CD14-positive monocyte (primary cell): ENCODE measurements around the gene KCNJ16. TPM values are rescaled to one million over a fixed set of nuclear protein-coding genes. Genes with fewer than 3 reads are reported as not detected.

Experiments
- DNase-seq, 3 donors: peaks; one replicate each; pipeline ENCODE4 v3.0.0-alpha.2; 2011 to 2022
- H2AFZ ChIP-seq: 2 replicates; pipeline ENCODE4 v1.6.0; 2012; ENCODE audit warnings: mild to moderate bottlenecking, low read depth, low read length, inconsistent platforms; ENCODE audit not compliant: insufficient read depth, poor library complexity, severe bottlenecking
- H3K27ac ChIP-seq, 2 donors: 1 replicate in 1 of 2; 2 replicates in 1 of 2; pipeline ENCODE4 v1.5.1; 2012 to 2013; ENCODE audit warnings: low read length in 2 of 2, control low read depth in 1 of 2, inconsistent platforms in 1 of 2, low read depth in 1 of 2, mild to moderate bottlenecking in 1 of 2
- H3K27me3 ChIP-seq, 2 donors: one replicate each; pipeline versions ENCODE4 v1.6.0 to v1.6.1; 2011 to 2013; ENCODE audit warnings: low read length in 2 of 2; ENCODE audit not compliant: control insufficient read depth in 2 of 2, insufficient read depth in 2 of 2
- H3K36me3 ChIP-seq, 2 donors: replicated peaks in 1 of 2; 1 replicate in 1 of 2; 2 replicates in 1 of 2; pipeline versions ENCODE4 v1.5.1 to v1.6.1; 2012 to 2013; ENCODE audit warnings: low read length in 2 of 2, control low read depth in 1 of 2, inconsistent platforms in 1 of 2, mild to moderate bottlenecking in 1 of 2; ENCODE audit not compliant: insufficient read depth in 2 of 2, control insufficient read depth in 1 of 2
- H3K4me1 ChIP-seq, 2 donors: 1 replicate in 1 of 2; 2 replicates in 1 of 2; pipeline versions ENCODE4 v1.5.1 to v1.6.1; 2012 to 2013; ENCODE audit warnings: low read length in 2 of 2, control low read depth in 1 of 2, inconsistent platforms in 1 of 2, mild to moderate bottlenecking in 1 of 2, moderate library complexity in 1 of 2; ENCODE audit not compliant: insufficient read depth in 2 of 2, control insufficient read depth in 1 of 2
- H3K4me2 ChIP-seq: replicated peaks from 2 replicates; pipeline ENCODE3; 2012; ENCODE audit warnings: low read length, moderate library complexity, mild to moderate bottlenecking; ENCODE audit not compliant: poor library complexity, severe bottlenecking; ENCODE audit errors: extremely low read depth
- H3K4me3 ChIP-seq, 3 experiments: fragments of 200-600 bp in 1 of 3; sonication (generic) in 1 of 3; replicated peaks in 1 of 3; 1 replicate in 2 of 3; 2 replicates in 1 of 3; pipeline ENCODE4 v1.5.1; 2011 to 2013; ENCODE audit warnings: low read length in 3 of 3, mild to moderate bottlenecking in 3 of 3, control low read depth in 2 of 3, low read depth in 2 of 3, inconsistent platforms in 1 of 3, moderate library complexity in 1 of 3
- H3K79me2 ChIP-seq: 2 replicates; pipeline ENCODE4 v1.6.0; 2012; ENCODE audit warnings: mild to moderate bottlenecking, control low read depth, inconsistent platforms, low read length, moderate library complexity; ENCODE audit not compliant: insufficient read depth
- H3K9ac ChIP-seq: 2 replicates; pipeline ENCODE4 v1.6.0; 2017; ENCODE audit warnings: low read length, mild to moderate bottlenecking; ENCODE audit not compliant: insufficient read depth, poor library complexity, severe bottlenecking
- H3K9me3 ChIP-seq, 2 donors: replicated peaks in 1 of 2; 1 replicate in 1 of 2; 2 replicates in 1 of 2; pipeline versions ENCODE4 v1.5.1 to v1.6.1; 2012 to 2013; ENCODE audit warnings: low read length in 2 of 2, control low read depth in 1 of 2; ENCODE audit not compliant: control insufficient read depth in 1 of 2, insufficient read depth in 1 of 2
- H4K20me1 ChIP-seq: 2 replicates; pipeline ENCODE4 v1.6.0; 2012; ENCODE audit warnings: mild to moderate bottlenecking, low read length, control low read depth, moderate library complexity; ENCODE audit not compliant: insufficient read depth
- H3K27ac Mint-ChIP-seq, 7 donors: one replicate each; pipeline ENCODE4 v1.8.0; 2020; ENCODE audit warnings: mild to moderate bottlenecking in 7 of 7, mixed read lengths in 7 of 7, moderate library complexity in 6 of 7, inconsistent platforms in 2 of 7
- H3K27me3 Mint-ChIP-seq, 3 donors: one replicate each; pipeline ENCODE4 v1.8.0; 2021 to 2022; ENCODE audit warnings: low read depth in 3 of 3, mild to moderate bottlenecking in 3 of 3, mixed read lengths in 3 of 3, moderate library complexity in 3 of 3, inconsistent platforms in 1 of 3
- H3K36me3 Mint-ChIP-seq, 2 donors: one replicate each; pipeline ENCODE4 v1.8.0; 2020; ENCODE audit warnings: mixed read lengths in 2 of 2, inconsistent platforms in 1 of 2, mild to moderate bottlenecking in 1 of 2
- H3K4me1 Mint-ChIP-seq: one replicate; pipeline ENCODE4 v1.8.0; 2020; ENCODE audit warnings: mild to moderate bottlenecking, mixed read lengths
- H3K4me3 Mint-ChIP-seq, 2 donors: one replicate each; pipeline ENCODE4 v1.8.0; 2020; ENCODE audit warnings: mild to moderate bottlenecking in 2 of 2, mixed read lengths in 2 of 2, moderate library complexity in 1 of 2
- H3K9me3 Mint-ChIP-seq, 7 donors: one replicate each; pipeline ENCODE4 v1.8.0; 2020 to 2022; ENCODE audit warnings: mixed read lengths in 7 of 7, mild to moderate bottlenecking in 6 of 7, moderate library complexity in 6 of 7, inconsistent platforms in 2 of 7
- WGBS: methylation state at CpG from one replicate; pipeline ENCODE4 v1.1.5; 2013; ENCODE audit warnings: missing lambda C conversion rate; ENCODE audit not compliant: insufficient coverage; 5-methylcytosine and 5-hydroxymethylcytosine counted together
- intact Hi-C, 2 donors: fragments of 100-400 bp; cut with micrococcal nuclease; formaldehyde crosslinking; loops; one replicate each; pipeline versions ENCODE4 v1.15.0 to v1.15.1; 2023
- polyA plus RNA-seq, 3 donors: library from polyadenylated mRNA; depleted of rRNA in 1 of 3; unstranded in 2 of 3; stranded (reverse) in 1 of 3; fragments of 300-500 nt in 2 of 3; fragments of >200 nt in 1 of 3; fragmentation: Illumina TruSeq in 2 of 3; gene quantifications; 1 replicate in 2 of 3; 2 replicates in 1 of 3; pipeline ENCODE4 v1.2.3, GENCODE V29; 2012 to 2021
- TF ChIP-seq, protein P1 (sequence below): fragments of 200-600 bp; IDR thresholded peaks from one replicate; pipeline ENCODE4 v1.8.0; 2022; ENCODE audit warnings: antibody characterized with exemption, mild to moderate bottlenecking

The KCNJ16 gene
- polyA plus RNA-seq, 3 donors, result not detected

GRCh38 chr17:70144260-70144846 lies 69.3 kb downstream of the KCNJ16 start:
- WGBS, result no CpG with 5 or more reads among the region's 6 CpGs
- Histone ChIP-seq H3K4me2 (no peak overlapping the region), H3K9me3 (no peaks in the 10 kb centered on the region), H3K79me2 (no peaks in the 10 kb centered on the region), H3K4me1 (no peaks in the 10 kb centered on the region), H3K9ac (no peak overlapping the region), H4K20me1 (no peaks in the 10 kb centered on the region), H2AFZ (no peak overlapping the region), H3K27ac (no peak overlapping the region), H3K4me3 (no peak overlapping the region), H3K36me3 (no peaks in the 10 kb centered on the region), H3K27me3 (no peaks in the 10 kb centered on the region)
- intact Hi-C loops, result loop anchor here (10.0 kb wide), 1 partner anchor 580 kb away; no protein-coding TSS in a partner anchor
- DNase-seq, result peak; percentile 18 to 43 (median 37)
- TF ChIP-seq, protein P1, sequence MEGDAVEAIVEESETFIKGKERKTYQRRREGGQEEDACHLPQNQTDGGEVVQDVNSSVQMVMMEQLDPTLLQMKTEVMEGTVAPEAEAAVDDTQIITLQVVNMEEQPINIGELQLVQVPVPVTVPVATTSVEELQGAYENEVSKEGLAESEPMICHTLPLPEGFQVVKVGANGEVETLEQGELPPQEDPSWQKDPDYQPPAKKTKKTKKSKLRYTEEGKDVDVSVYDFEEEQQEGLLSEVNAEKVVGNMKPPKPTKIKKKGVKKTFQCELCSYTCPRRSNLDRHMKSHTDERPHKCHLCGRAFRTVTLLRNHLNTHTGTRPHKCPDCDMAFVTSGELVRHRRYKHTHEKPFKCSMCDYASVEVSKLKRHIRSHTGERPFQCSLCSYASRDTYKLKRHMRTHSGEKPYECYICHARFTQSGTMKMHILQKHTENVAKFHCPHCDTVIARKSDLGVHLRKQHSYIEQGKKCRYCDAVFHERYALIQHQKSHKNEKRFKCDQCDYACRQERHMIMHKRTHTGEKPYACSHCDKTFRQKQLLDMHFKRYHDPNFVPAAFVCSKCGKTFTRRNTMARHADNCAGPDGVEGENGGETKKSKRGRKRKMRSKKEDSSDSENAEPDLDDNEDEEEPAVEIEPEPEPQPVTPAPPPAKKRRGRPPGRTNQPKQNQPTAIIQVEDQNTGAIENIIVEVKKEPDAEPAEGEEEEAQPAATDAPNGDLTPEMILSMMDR, result peak; percentile 88
- Mint-ChIP-seq H3K27ac (no peak overlapping the region), H3K4me1 (no peaks in the 10 kb centered on the region), H3K36me3 (no peaks in the 10 kb centered on the region), H3K27me3 (peaks cover 0 to 3% (median under 1%) of the 10 kb centered on the region in 3 donors), H3K4me3 (no peak overlapping the region), H3K9me3 (no peaks in the 10 kb centered on the region)

- Histone ChIP-seq H3K9ac (no peak overlapping the region), H4K20me1 (no peaks in the 10 kb centered on the region), H3K36me3 (no peaks in the 10 kb centered on the region), H3K9me3 (no peaks in the 10 kb centered on the region), H3K27ac (no peak overlapping the region), H3K79me2 (no peaks in the 10 kb centered on the region), H3K4me3 (no peak overlapping the region), H2AFZ (no peak overlapping the region), H3K4me2 (no peak overlapping the region), H3K27me3 (no peaks in the 10 kb centered on the region), H3K4me1 (no peaks in the 10 kb centered on the region)
- intact Hi-C loops, result no loop called here
- Mint-ChIP-seq H3K27ac (no peak overlapping the region), H3K4me3 (no peak overlapping the region), H3K9me3 (no peaks in the 10 kb centered on the region), H3K36me3 (no peaks in the 10 kb centered on the region), H3K27me3 (no peaks in the 10 kb centered on the region), H3K4me1 (peaks cover under 1% of the 10 kb centered on the region)
- TF ChIP-seq, protein P1, result no peak
- WGBS, result no CpG with 5 or more reads among the region's 3 CpGs
- DNase-seq, result no peak
Observed at GRCh38 chr17:70153210-70153609, 78.2 kb downstream of the KCNJ16 start.
